ENCODE measurements around the gene KLK4. TPM values are rescaled to one million over a fixed set of nuclear protein-coding genes. Genes with fewer than 3 reads are reported as not detected.

The KLK4 gene
- total RNA-seq, 1 experiment from 2014 or later, result not detected

GRCh38 chr19:50857366-50857765 is 53.8 kb downstream of the KLK4 start:
- no peak for DNase-seq (ENCODE audit: low read depth)
- in situ Hi-C loops (cut with HindIII; ENCODE audit: low pct_unique_long_range_greater_than_20kb, low sequenced_read_pairs), result no loop called here

Other genes with a start within 250 kb of the KLK4 start
- gene SHANK1, start 191.6 kb downstream of the KLK4 start, total RNA-seq (2014; rRNA removed; shearing (Covaris generic); ENCODE audit: low replicate concordance), result not detected in 2 replicates
- 2.0 and 6.1 TPM in 2 replicates for gene CLEC11A, start 188.0 kb downstream of the KLK4 start, total RNA-seq (2014; rRNA removed; shearing (Covaris generic); ENCODE audit: low replicate concordance)
- gene GPR32, start 140.9 kb downstream of the KLK4 start, total RNA-seq (2014; rRNA removed; shearing (Covaris generic); ENCODE audit: low replicate concordance), result not detected in 2 replicates
- not detected in 2 replicates for gene ACP4, start 121.0 kb downstream of the KLK4 start, total RNA-seq (2014; rRNA removed; shearing (Covaris generic); ENCODE audit: low replicate concordance)
- not detected in 2 replicates for gene KLK1, start 87.6 kb downstream of the KLK4 start, total RNA-seq (2014; rRNA removed; shearing (Covaris generic); ENCODE audit: low replicate concordance)
- not detected in 2 replicates for gene KLK15, start 77.8 kb downstream of the KLK4 start, total RNA-seq (2014; rRNA removed; shearing (Covaris generic); ENCODE audit: low replicate concordance)
- gene KLK3, start 56.5 kb downstream of the KLK4 start, total RNA-seq (2014; rRNA removed; shearing (Covaris generic); ENCODE audit: low replicate concordance), result not detected in 2 replicates
- not detected in 2 replicates for gene KLK2, start 38.0 kb downstream of the KLK4 start, total RNA-seq (2014; rRNA removed; shearing (Covaris generic); ENCODE audit: low replicate concordance)
- gene KLK5, start 41.6 kb upstream of the KLK4 start, total RNA-seq (2014; rRNA removed; shearing (Covaris generic); ENCODE audit: low replicate concordance), result not detected in 2 replicates
- gene KLK6, start 58.2 kb upstream of the KLK4 start, total RNA-seq (2014; rRNA removed; shearing (Covaris generic); ENCODE audit: low replicate concordance), result not detected in 2 replicates
- not detected in 2 replicates for gene KLK7, start 72.5 kb upstream of the KLK4 start, total RNA-seq (2014; rRNA removed; shearing (Covaris generic); ENCODE audit: low replicate concordance)
- not detected in 2 replicates for gene KLK8, start 90.2 kb upstream of the KLK4 start, total RNA-seq (2014; rRNA removed; shearing (Covaris generic); ENCODE audit: low replicate concordance)
- gene KLK10, start 108.3 kb upstream of the KLK4 start, total RNA-seq (2014; rRNA removed; shearing (Covaris generic); ENCODE audit: low replicate concordance), result not detected in 2 replicates
- gene KLK11, start 115.2 kb upstream of the KLK4 start, total RNA-seq (2014; rRNA removed; shearing (Covaris generic); ENCODE audit: low replicate concordance), result not detected in 2 replicates
- not detected in 2 replicates for gene KLK12, start 123.6 kb upstream of the KLK4 start, total RNA-seq (2014; rRNA removed; shearing (Covaris generic); ENCODE audit: low replicate concordance)
- gene KLK13, start 153.7 kb upstream of the KLK4 start, total RNA-seq (2014; rRNA removed; shearing (Covaris generic); ENCODE audit: low replicate concordance), result not detected in 2 replicates
- not detected in 2 replicates for gene KLK14, start 171.5 kb upstream of the KLK4 start, total RNA-seq (2014; rRNA removed; shearing (Covaris generic); ENCODE audit: low replicate concordance)
- 20.7 and 22.1 TPM in 2 replicates for gene CTU1, start 197.0 kb upstream of the KLK4 start, total RNA-seq (2014; rRNA removed; shearing (Covaris generic); ENCODE audit: low replicate concordance)
- 1.5 TPM in 1 of 2 replicates, not detected in the other for gene SIGLEC9, start 213.5 kb upstream of the KLK4 start, total RNA-seq (2014; rRNA removed; shearing (Covaris generic); ENCODE audit: low replicate concordance)
- gene SIGLEC7, start 230.9 kb upstream of the KLK4 start, total RNA-seq (2014; rRNA removed; shearing (Covaris generic); ENCODE audit: low replicate concordance), result not detected in 2 replicates

Data from Caki2 (cell line).